Activated CD4-positive, alpha-beta T cell treated with anti-CD3 and anti-CD28 coated beads for 24 hours (primary cell): Measurements from ENCODE around the gene JAKMIP2.
"Not testable (repeated sequence)": the region's sequence is repeated elsewhere in the genome, so short reads cannot be mapped to it uniquely, and the experiment has no call there.

Experiments
- DNase-seq, 2 donors: peaks; one replicate each; pipeline ENCODE4 v3.0.0-alpha.2; 2020; ENCODE audit warnings: low read depth in 2 of 2

JAKMIP2 gene

GRCh38 chr5:147557876-147558745 is 224.4 kb downstream of the JAKMIP2 start:
- DNase-seq = no peak

GRCh38 chr5:147555176-147555575 is 227.4 kb downstream of the JAKMIP2 start:
- no peak for DNase-seq

GRCh38 chr5:147554261-147554817 is 228.2 kb downstream of the JAKMIP2 start:
- no peak for DNase-seq

- not testable (repeated sequence) for DNase-seq
These were observed 228.7 kb downstream of the JAKMIP2 start for GRCh38 chr5:147553817-147554216.

GRCh38 chr5:147552897-147553296 is 229.6 kb downstream of the JAKMIP2 start:
- no peak for DNase-seq

- no peak for DNase-seq
These were observed 230.9 kb downstream of the JAKMIP2 start for GRCh38 chr5:147551677-147552076.

- DNase-seq = no peak
These were observed 234.8 kb downstream of the JAKMIP2 start for GRCh38 chr5:147547730-147548129.

- DNase-seq = no peak
These were observed 238.0 kb downstream of the JAKMIP2 start for GRCh38 chr5:147544556-147544955.

- DNase-seq = no peak
These were observed 243.5 kb downstream of the JAKMIP2 start for GRCh38 chr5:147539053-147539452.

GRCh38 chr5:147538236-147538635 is 244.3 kb downstream of the JAKMIP2 start:
- DNase-seq = no peak
